Fibroblast of pulmonary artery (primary cell): Measurements from ENCODE around the gene STK4.

Experiments used
- DNase-seq: peaks from one replicate; pipeline ENCODE4 v3.0.0-alpha.2; 2010; ENCODE audit warnings: low read depth
- H3K4me3 ChIP-seq: replicated peaks from 2 replicates; pipeline ENCODE4 v1.5.1; 2011; ENCODE audit warnings: low read depth, mild to moderate bottlenecking, control low read depth, low read length, moderate library complexity
- CTCF ChIP-seq: IDR thresholded peaks from 2 replicates; pipeline ENCODE4 v1.5.1; 2011; ENCODE audit warnings: mild to moderate bottlenecking, control low read depth, low read length, inconsistent platforms; ENCODE audit errors: missing control alignments

The STK4 gene

GRCh38 chr20:44979090-44979621 lies 12.8 kb downstream of the STK4 start:
- no peak overlapping the region for H3K4me3 ChIP-seq
- DNase-seq, result peak; percentile 59
- no peak for TF ChIP-seq CTCF

GRCh38 chr20:44981736-44982406 lies 15.6 kb downstream of the STK4 start:
- no peak for TF ChIP-seq CTCF
- no peak overlapping the region for H3K4me3 ChIP-seq
- no peak for DNase-seq

- TF ChIP-seq CTCF, result no peak
- no peak overlapping the region for H3K4me3 ChIP-seq
- no peak for DNase-seq
These were observed 16.9 kb downstream of the STK4 start for GRCh38 chr20:44983093-44983674.

- DNase-seq, result no peak
- TF ChIP-seq CTCF, result no peak
- H3K4me3 ChIP-seq, result no peak overlapping the region
These were observed 22.4 kb downstream of the STK4 start for GRCh38 chr20:44988631-44989171.

GRCh38 chr20:44990425-44990824 lies 24.1 kb downstream of the STK4 start:
- peak; percentile 17 for DNase-seq
- no peak for TF ChIP-seq CTCF
- H3K4me3 ChIP-seq, result no peak overlapping the region

GRCh38 chr20:44990957-44991356 lies 24.6 kb downstream of the STK4 start:
- DNase-seq, result no peak
- no peak for TF ChIP-seq CTCF
- H3K4me3 ChIP-seq, result peak overlapping the region; percentile 8
